Measurements from ENCODE around the gene KISS1R. TPM values are rescaled to one million over a fixed set of nuclear protein-coding genes. Genes with fewer than 3 reads are reported as not detected.
A peak's percentile ranks its signal among the peaks of the same experiment; 100 is the strongest.
"Not testable (repeated sequence)": the region's sequence is repeated elsewhere in the genome, so short reads cannot be mapped to it uniquely, and the experiment has no call there.

Gene KISS1R
- total RNA-seq, 2 experiments from 2014 or later, result 0.66 to 1.1 TPM

- no peaks in the 10 kb centered on the region for H3K9me3 Mint-ChIP-seq (ENCODE audit: low read depth)
- CTCF ChIA-PET, result interaction anchor here (1.0 kb wide), 1 partner anchor 15 kb away, joined by 4 read pairs; no protein-coding TSS in a partner anchor
- no peaks in the 10 kb centered on the region for H3K36me3 Mint-ChIP-seq
- ATAC-seq (no peak), DNase-seq (no peak)
- H3K27me3 Mint-ChIP-seq, result no peaks in the 10 kb centered on the region
- H3K4me1 Mint-ChIP-seq, result peaks cover 14% of the 10 kb centered on the region
- no peak overlapping the region for H3K27ac Mint-ChIP-seq
- H3K4me3 Mint-ChIP-seq, result no peak overlapping the region
These were observed 39.0 kb downstream of the KISS1R start for GRCh38 chr19:955803-956765.

- Mint-ChIP-seq H3K4me1 (peaks cover 12% of the 10 kb centered on the region), H3K36me3 (no peaks in the 10 kb centered on the region), H3K27me3 (no peaks in the 10 kb centered on the region), H3K27ac (no peak overlapping the region), H3K9me3 (ENCODE audit: low read depth) (no peaks in the 10 kb centered on the region), H3K4me3 (no peak overlapping the region)
- ATAC-seq (no peak), DNase-seq (no peak)
- CTCF ChIA-PET, result interaction anchor here (1.0 kb wide), 1 partner anchor 14 kb away, joined by 4 read pairs; no protein-coding TSS in a partner anchor
These were observed 39.8 kb downstream of the KISS1R start for GRCh38 chr19:956766-957440.

GRCh38 chr19:957578-957977, 40.4 kb downstream of the KISS1R start:
- H3K9me3 Mint-ChIP-seq (ENCODE audit: low read depth); H3K4me3 Mint-ChIP-seq; H3K36me3 Mint-ChIP-seq; CTCF ChIA-PET; H3K27me3 Mint-ChIP-seq; DNase-seq; ATAC-seq; H3K27ac Mint-ChIP-seq; H3K4me1 Mint-ChIP-seq: not testable (repeated sequence)

GRCh38 chr19:958967-959855, 42.1 kb downstream of the KISS1R start:
- Mint-ChIP-seq H3K9me3 (ENCODE audit: low read depth) (no peaks in the 10 kb centered on the region), H3K4me3 (no peak overlapping the region), H3K27me3 (no peaks in the 10 kb centered on the region), H3K4me1 (peaks cover 2% of the 10 kb centered on the region), H3K36me3 (peaks cover 4% of the 10 kb centered on the region), H3K27ac (no peak overlapping the region)
- CTCF ChIA-PET, result interaction anchor here (0.9 kb wide), 1 partner anchor 37 kb away, joined by 3 read pairs; no protein-coding TSS in a partner anchor
- DNase-seq (no peak), ATAC-seq (peak; percentile 35)

- DNase-seq (no peak), ATAC-seq (no peak)
- H3K9me3 Mint-ChIP-seq (ENCODE audit: low read depth), result no peaks in the 10 kb centered on the region
- H3K4me3 Mint-ChIP-seq, result no peak overlapping the region
- H3K27me3 Mint-ChIP-seq, result no peaks in the 10 kb centered on the region
- no peak overlapping the region for H3K27ac Mint-ChIP-seq
- peaks cover 11% of the 10 kb centered on the region for H3K36me3 Mint-ChIP-seq
- peaks cover 1% of the 10 kb centered on the region for H3K4me1 Mint-ChIP-seq
- CTCF ChIA-PET, result interaction anchor here (0.9 kb wide), 1 partner anchor 37 kb away, joined by 3 read pairs; no protein-coding TSS in a partner anchor
These were observed 42.9 kb downstream of the KISS1R start for GRCh38 chr19:960020-960419.

GRCh38 chr19:960601-960938, 43.4 kb downstream of the KISS1R start:
- no peak for ATAC-seq
- CTCF ChIA-PET, result no interaction called here
- Mint-ChIP-seq H3K27me3 (no peaks in the 10 kb centered on the region), H3K4me1 (peaks cover 5% of the 10 kb centered on the region), H3K27ac (no peak overlapping the region), H3K4me3 (no peak overlapping the region), H3K36me3 (peaks cover 16% of the 10 kb centered on the region), H3K9me3 (ENCODE audit: low read depth) (no peaks in the 10 kb centered on the region)
- DNase-seq, result no peak

DNA sequence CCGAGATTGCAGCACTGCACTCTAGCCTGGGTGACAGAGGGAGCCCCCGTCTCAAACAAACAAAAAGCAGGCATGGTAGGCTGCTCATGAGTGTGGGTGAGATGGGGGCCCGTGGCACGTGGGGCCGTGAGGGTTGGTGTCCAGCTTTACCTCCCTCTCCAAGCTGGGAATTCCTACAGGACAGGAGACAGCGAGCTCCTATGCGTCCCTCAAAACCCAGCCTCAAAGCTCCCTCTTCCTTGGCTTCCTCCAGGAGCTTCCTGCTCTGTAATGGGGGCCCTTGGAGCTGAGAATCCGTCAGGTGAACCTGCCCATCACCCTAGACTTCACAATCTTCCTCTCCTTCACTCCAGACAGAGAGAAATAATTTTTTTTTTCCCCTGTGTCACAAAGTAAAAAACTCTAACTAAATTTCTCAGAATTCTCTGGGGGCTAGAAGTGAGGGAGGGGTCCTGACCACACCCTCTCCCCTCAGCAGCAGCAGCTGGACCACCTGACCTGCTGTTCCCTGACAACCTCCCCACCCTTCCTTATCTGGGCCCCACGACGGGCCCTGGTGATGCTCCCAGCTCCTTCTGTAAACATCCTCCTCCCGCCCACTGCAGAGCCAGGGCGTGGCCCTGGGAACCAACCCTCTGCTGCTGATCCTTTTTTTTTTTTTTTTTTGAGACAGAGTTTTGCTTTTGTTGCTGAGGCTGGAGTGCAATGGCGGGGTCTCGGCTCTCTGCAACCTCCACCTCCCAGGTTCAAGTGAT, 44.9 kb downstream of the KISS1R start:
- DNase-seq (no peak), ATAC-seq (no peak)
- H3K4me1 Mint-ChIP-seq, result peaks cover 5% of the 10 kb centered on the region
- H3K4me3 Mint-ChIP-seq, result no peak overlapping the region
- no peak overlapping the region for H3K27ac Mint-ChIP-seq
- H3K27me3 Mint-ChIP-seq, result no peaks in the 10 kb centered on the region
- CTCF ChIA-PET, result interaction anchor here (0.6 to 1.0 kb wide), 2 partner anchors 10 to 19 kb away, joined by 3 to 4 read pairs; no protein-coding TSS in a partner anchor
- no peaks in the 10 kb centered on the region for H3K9me3 Mint-ChIP-seq (ENCODE audit: low read depth)
- peaks cover 22% of the 10 kb centered on the region for H3K36me3 Mint-ChIP-seq

DNA sequence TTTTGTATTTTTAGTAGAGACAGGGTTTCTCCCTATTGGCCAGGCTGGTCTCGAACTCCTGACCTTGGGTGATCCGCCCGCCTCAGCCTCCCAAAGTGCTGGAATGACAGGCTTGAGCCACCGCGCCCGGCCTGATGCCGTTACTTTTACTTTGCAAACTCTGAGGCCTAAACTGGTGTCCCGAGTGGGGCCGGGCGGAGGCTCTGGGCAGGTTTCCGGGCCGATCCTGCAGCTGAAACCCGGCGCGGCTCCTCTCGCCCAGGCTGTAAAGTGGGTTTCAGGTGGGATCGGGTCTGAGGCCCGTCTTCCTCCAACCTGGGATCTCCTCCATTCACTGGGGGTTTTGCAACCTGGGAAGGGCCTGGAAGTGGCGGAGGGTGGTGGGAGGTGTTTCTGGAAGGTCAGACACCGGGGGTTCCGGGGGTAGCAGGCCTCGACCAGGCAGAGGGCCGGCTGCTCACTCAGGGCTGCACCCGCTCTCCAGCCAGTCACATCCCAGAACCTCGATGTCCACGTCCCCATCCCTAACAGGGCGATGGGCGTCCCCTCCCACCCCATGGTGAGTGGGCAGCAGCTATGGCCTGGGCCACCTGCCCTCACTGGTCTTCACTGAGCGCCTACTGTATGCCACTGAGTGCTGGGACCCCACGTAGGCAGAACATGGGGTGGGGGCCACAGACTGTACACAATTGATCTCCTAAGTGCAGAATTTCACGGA, 45.7 kb downstream of the KISS1R start:
- Mint-ChIP-seq H3K27me3 (no peaks in the 10 kb centered on the region), H3K4me3 (no peak overlapping the region), H3K27ac (no peak overlapping the region), H3K36me3 (peaks cover 27% of the 10 kb centered on the region), H3K4me1 (peaks cover 5% of the 10 kb centered on the region), H3K9me3 (ENCODE audit: low read depth) (no peaks in the 10 kb centered on the region)
- ATAC-seq (no peak), DNase-seq (no peak)
- CTCF ChIA-PET, result interaction anchor here (0.6 kb wide), 1 partner anchor 18 kb away, joined by 3 read pairs; no protein-coding TSS in a partner anchor

- CTCF ChIA-PET, result no interaction called here
- DNase-seq (no peak), ATAC-seq (no peak)
- peaks cover 31% of the 10 kb centered on the region for H3K36me3 Mint-ChIP-seq
- H3K4me3 Mint-ChIP-seq, result no peak overlapping the region
- H3K9me3 Mint-ChIP-seq (ENCODE audit: low read depth), result no peaks in the 10 kb centered on the region
- peaks cover 5% of the 10 kb centered on the region for H3K4me1 Mint-ChIP-seq
- H3K27ac Mint-ChIP-seq, result no peak overlapping the region
- no peaks in the 10 kb centered on the region for H3K27me3 Mint-ChIP-seq
These were observed 46.4 kb downstream of the KISS1R start for GRCh38 chr19:963486-963951.

DNA sequence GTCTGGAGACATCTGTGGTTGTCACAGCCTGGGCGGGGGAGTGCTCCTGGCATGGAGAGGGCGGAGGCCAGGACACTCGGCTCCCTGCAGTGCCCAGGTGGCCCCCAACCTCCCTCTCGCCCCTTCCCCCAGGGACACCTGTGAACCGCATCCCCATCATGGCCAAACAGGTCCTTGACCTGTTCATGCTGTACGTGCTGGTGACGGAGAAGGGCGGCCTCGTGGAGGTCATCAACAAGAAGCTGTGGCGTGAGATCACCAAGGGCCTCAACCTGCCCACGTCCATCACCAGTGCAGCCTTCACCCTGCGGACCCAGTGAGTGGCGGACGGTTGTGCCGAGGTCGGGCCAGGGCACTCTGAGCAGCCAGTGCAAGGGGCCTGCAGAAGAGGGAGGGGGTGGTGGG, 47.0 kb downstream of the KISS1R start:
- ATAC-seq, result no peak
- CTCF ChIA-PET, result no interaction called here
- H3K27me3 Mint-ChIP-seq, result no peaks in the 10 kb centered on the region

DNA sequence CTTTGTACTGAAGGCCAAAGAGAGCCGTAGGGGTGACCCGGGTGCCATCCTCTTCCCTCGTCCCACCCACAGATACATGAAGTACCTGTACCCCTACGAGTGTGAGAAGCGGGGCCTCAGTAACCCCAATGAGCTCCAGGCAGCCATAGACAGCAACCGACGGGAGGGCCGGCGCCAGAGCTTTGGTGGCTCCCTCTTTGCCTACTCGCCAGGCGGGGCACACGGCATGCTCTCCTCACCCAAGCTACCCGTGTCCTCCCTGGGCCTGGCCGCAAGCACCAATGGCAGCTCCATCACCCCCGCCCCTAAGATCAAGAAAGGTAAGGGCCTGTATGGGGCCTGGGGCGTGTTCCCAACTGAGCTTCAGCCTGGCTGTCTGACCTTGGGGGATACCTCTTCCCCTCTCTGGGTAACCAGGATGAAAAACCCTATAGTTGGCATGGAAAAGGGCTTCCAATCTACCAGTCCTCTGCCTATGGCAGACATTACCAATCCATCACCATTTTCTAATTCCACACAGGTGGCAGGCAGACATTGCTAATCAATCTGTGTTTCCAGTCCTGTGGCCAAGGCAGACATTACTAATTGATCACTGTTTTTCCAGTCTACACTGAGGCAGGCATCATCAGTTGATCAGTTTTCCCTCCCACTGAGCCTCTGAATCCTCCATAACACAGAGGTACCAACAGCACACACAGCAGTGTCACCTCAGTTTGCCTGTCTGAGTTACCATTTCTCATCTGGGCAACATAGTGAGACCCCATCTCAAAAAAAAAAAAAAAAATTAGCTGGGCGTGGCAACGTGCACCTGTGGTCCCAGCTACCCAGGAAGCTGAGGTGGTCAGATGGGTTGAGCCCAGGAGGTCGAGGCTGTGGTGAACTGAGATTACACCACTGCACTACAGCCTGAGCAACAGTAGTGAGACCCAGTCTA, 47.9 kb downstream of the KISS1R start:
- DNase-seq, result no peak
- no peak overlapping the region for H3K27ac Mint-ChIP-seq
- H3K4me1 Mint-ChIP-seq, result peaks cover 5% of the 10 kb centered on the region
- no peaks in the 10 kb centered on the region for H3K27me3 Mint-ChIP-seq
- H3K4me3 Mint-ChIP-seq, result no peak overlapping the region
- CTCF ChIA-PET, result no interaction called here
- H3K9me3 Mint-ChIP-seq (ENCODE audit: low read depth), result no peaks in the 10 kb centered on the region
- H3K36me3 Mint-ChIP-seq, result peaks cover 38% of the 10 kb centered on the region
- ATAC-seq, result no peak

More for the DNA sequence above, 47.0 kb downstream of the KISS1R start:
- Mint-ChIP-seq H3K4me1 (peaks cover 5% of the 10 kb centered on the region), H3K9me3 (ENCODE audit: low read depth) (no peaks in the 10 kb centered on the region), H3K4me3 (no peak overlapping the region), H3K27ac (no peak overlapping the region), H3K36me3 (peaks cover 36% of the 10 kb centered on the region)
- no peak for DNase-seq
